Stimulated activated CD8-positive, alpha-beta memory T cell treated with anti-CD3 and anti-CD28 coated beads, Interleukin-15, amount 100 ng/mL, for 48 hours (primary cell): ENCODE results near the gene PARD3B.

Experiments
- DNase-seq, 2 donors: peaks; one replicate each; pipeline ENCODE4 v3.0.0-alpha.2; 2020; ENCODE audit warnings: low read depth in 2 of 2

Gene PARD3B

DNA sequence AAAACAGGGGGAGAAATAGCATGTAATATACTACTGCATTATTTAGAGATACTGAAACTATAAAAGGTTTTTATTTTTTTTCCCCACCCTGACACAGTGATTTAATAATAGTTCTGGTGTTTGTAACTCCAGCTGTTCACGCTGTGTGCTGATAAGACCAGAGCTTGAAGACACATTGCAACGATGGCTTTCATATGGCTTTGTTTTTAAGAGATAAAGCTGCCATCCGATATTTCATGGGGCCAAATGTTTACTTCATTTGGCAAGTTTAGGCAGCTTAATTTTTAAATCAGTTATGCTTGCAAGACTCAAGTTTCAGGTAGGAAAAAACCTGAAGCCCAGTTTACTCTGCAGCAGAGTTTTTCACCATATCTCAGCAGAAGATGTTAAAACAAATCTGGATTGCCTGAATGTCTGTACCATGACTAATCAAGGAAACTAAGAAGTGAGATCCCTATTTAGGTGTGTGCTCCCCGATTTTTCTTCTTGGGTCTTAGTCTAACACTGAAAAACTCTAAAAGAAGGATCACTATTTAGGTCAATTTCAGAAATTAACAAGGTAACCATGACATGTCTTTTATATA, 508.6 kb downstream of the PARD3B start:
- no peak for DNase-seq

- DNase-seq, result no peak
Observed at GRCh38 chr2:205054789-205055188, 509.5 kb downstream of the PARD3B start.

DNA sequence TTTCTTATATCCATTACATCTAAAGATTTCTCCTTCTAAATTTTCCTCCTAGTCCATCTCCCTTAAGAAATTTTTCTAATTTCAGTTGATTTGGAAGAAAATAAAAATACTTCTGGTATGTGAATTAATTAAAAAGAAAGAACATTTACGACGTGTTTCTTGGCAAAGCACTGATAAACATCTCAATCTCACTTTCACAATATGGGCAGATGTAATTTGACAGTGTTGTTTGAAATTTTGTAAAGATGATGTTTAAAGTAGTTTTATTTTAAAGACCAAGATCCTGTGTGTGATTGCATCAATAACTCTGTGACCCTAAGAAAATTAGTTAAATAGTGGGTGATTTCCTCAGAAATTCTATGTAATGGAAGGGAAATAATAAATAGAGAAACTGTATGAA, 510.0 kb downstream of the PARD3B start:
- DNase-seq, result no peak

DNA sequence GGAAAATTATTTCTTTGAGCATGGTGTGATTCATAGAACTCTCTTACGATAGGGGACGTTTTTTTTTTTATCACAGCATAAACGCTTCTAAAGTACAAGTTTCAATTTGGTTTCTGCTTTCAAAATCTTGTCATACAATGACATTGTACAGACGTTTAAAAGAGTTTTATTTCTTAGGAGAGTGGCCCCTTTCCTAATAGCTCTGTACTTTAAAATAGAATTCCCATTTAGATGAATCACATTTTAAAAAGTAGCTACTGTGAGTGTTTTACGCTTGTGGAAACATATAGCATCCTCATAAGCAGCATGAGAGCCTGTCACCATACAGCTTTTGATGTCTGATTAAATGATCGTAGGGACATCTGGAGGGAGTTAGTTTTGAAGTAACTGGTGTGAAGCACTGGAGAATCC, 510.9 kb downstream of the PARD3B start:
- DNase-seq, result no peak

DNA sequence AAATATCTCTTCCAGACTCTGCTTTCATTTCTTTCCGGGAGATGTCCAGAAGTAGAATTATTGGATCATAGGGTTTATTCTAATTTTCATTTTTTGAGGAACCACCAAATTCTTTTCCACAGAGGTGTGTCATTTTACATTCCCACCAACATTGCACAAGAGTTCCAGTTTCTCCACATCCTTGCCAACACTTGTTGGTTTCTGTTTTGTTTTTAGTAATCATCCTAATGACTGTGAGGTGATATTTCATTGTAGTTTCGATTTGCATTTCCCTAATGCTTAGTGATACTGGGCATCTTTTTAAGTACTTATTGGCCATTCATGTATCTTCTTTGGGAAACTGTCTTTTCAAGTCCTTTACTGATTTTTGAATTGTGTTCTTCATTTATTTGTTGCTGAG, 513.1 kb downstream of the PARD3B start:
- DNase-seq, result no peak

- no peak for DNase-seq
Observed at GRCh38 chr2:205060269-205060668, 515.0 kb downstream of the PARD3B start.

DNA sequence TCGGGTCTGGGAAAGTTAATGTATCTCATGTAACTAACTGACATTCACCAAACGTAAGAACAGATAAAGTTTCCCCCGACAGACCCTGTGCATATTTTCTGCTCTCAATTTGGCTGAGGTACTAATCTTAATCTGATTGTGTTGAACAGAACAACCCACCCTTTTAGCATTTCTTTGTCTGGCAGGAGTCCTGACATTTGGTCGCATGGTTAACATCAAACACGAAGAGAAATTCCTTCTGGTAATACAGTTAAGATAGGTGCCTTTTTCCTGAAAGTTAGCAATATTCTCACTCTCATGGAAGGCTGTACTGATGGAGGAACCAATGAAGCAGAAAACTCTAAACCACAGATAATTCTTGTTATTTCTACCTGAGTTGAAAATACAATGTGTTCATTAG, 520.8 kb downstream of the PARD3B start:
- DNase-seq, result no peak

GRCh38 chr2:205069928-205070327, 524.7 kb downstream of the PARD3B start:
- no peak for DNase-seq

GRCh38 chr2:205070889-205071288, 525.6 kb downstream of the PARD3B start:
- no peak for DNase-seq

GRCh38 chr2:205073433-205074020, 528.3 kb downstream of the PARD3B start:
- no peak for DNase-seq

DNA sequence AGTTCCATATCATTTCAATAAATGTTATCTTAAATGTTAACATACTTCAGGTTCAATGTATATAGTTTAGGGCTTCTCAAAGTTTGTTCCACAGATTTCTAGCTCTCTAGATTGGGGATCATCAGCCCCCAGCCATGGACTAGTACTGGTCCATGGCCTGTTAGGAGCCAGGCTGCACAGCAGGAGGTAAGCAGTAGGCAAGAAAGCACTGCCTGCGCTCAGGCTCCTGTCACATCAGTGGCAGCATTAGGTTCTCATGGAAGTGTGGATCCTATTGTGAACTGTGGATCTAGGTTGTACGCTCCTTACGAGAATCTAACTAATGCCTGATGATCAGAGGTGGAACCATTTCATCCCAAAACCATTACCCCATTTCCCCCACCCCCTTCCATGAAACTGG, 531.1 kb downstream of the PARD3B start:
- no peak for DNase-seq

GRCh38 chr2:205077159-205077558, 531.9 kb downstream of the PARD3B start:
- no peak for DNase-seq

DNA sequence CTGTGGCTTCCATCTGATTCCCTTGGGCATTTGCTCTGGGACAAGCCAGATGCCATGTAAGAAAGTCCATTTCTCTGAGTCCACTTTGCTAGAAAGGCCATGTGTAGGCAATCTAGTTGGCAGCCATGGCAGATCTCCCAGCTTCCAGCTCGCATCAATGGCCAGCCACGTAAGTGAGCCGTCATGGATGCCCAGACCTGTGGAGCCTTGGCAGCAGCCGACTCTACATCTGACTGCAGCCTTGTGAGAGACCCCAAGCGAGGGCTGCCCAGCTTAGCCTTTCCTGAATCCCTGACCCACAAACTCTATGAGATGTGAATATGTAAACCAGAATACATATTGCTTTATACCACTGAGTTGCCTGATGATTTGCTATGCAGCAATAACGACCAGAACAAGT, 533.5 kb downstream of the PARD3B start:
- no peak for DNase-seq

GRCh38 chr2:205079173-205079572, 533.9 kb downstream of the PARD3B start:
- no peak for DNase-seq

DNA sequence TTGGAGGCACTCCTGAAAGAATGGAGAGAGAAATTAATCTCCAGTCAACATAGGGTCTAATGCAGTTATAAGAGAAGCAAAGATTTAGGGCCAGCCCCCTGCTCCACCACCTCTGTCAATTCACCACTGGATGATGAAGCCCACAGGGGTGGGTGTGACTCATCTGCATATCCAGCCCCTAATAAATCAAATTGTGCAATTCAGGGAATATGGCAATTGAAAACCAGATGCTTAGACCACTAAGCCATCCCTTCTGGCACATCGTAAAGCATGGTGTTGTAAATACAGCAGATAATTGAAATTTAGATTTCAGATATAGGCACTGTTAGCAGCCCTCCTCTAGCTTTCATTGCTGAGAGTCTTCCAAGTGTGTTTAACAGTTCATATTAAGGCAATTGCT, 541.4 kb downstream of the PARD3B start:
- DNase-seq, result no peak

GRCh38 chr2:205087862-205088261, 542.6 kb downstream of the PARD3B start:
- DNase-seq, result no peak

DNA sequence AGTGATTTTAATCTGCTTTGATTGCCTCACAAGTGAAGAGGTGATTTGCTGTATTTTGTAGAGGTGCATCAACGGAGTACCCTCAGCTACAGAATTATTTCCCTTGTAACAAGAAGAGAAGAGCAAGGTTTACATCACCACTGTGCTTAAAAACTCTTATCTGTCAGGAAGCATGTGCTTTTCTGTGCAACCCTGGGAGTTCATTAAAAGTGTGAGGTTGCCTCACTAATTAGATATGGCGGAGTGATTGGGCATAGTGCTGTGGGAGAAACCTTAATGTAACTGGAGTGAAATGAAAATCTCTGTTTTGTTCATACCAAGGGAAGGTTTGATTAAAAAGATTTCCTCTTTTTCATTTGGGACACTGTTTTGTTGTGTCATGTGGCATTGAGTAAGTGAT, 544.7 kb downstream of the PARD3B start:
- DNase-seq, result no peak

GRCh38 chr2:205091411-205091810, 546.1 kb downstream of the PARD3B start:
- DNase-seq, result no peak

DNA sequence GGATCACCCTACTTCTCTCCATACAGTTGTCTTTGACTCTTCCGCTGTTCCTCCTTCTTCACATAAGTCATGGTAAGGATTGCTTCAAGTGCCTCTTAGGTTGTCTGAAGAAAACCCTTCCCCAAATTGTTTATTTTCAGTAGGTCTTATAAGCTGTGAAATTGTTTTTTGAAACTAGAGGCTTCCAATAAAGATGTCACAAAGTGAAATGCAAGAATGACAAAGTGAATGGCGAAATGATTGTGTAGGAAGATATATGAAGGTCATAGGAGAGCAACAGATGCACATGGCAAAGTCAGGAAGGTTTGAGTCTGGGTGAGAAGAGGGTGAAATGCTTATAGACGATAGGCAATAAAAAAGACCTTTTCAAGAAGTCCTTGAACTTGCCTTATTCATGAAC, 548.8 kb downstream of the PARD3B start:
- DNase-seq, result no peak

- no peak for DNase-seq
Observed at GRCh38 chr2:205103699-205104098, 558.4 kb downstream of the PARD3B start.

DNA sequence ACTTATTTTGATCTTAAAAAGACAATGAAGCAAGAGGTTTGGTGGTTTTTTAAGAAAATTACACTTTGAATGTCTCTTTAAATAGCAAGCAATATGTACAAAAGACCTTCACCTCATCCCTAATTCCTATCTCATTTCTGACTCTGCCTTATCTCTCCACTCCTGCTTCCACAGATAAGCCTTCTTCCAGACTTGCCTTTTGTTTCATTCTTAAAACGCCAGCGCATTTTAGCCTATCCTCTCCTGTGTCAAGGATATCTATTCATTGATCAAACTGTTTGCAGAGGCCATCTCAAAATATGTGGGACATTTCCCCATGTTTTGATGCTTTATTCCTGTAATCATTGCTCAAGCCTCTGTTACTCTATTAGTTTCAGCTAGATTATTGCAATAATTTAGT, 562.5 kb downstream of the PARD3B start:
- no peak for DNase-seq

- DNase-seq, result no peak
Observed at GRCh38 chr2:205115511-205115910, 570.2 kb downstream of the PARD3B start.

- no peak for DNase-seq
Observed at GRCh38 chr2:205117125-205117524, 571.9 kb downstream of the PARD3B start.

DNA sequence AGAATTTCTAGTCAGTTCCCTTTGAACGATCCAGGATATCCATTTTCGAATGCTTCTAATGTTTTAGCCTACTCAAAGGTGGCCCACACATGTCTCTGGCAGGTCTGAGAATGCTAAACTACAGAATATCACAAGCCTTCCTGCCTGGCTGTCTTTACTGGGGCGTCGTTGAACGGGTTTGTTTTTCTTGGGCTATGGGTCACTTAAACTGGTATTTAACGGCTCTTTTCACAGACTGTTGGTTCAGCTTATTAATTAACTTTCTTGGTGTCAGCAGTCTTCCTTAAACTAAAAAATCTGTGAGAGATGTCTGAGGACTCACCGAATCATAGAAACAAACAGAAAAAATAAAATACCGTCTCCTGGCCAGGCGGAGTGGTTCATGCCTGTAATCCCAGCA, 573.9 kb downstream of the PARD3B start:
- no peak for DNase-seq
